MM.1S (cell line): ENCODE results near the gene DHRS11.

Source experiments
- EZH2phosphoT487 ChIP-seq: fragments of 300-600 bp; sonication (generic); IDR thresholded peaks from 2 replicates; pipeline ENCODE4 v1.6.1; 2018; ENCODE audit warnings: antibody characterized with exemption, low read length
- TF ChIP-seq, protein P1 (sequence below): fragments of 300-600 bp; sonication (generic); IDR thresholded peaks from 2 replicates; pipeline ENCODE4 v1.5.1; 2016; ENCODE audit warnings: antibody characterized with exemption, low read length, mixed read lengths

DNA sequence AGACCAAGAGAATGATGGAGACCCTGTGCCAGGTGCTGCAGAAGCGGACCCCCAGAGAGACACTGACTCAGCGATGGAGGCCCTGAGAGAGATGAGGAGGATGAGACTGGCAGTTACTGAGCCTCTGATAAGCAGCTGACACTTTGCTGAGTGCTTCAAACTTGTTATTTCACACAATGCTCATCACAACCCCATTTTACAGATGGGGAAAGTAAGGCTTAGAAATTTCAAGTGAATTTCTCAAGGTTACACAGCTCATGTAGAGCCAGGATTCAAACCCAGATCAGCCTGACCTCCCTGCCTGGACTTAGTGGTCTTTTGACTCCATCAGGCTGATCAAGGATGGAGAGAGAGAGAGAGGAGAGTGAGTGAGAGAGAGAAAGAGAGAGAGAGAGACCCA, 36.9 kb downstream of the DHRS11 start:
- TF ChIP-seq, protein P1, sequence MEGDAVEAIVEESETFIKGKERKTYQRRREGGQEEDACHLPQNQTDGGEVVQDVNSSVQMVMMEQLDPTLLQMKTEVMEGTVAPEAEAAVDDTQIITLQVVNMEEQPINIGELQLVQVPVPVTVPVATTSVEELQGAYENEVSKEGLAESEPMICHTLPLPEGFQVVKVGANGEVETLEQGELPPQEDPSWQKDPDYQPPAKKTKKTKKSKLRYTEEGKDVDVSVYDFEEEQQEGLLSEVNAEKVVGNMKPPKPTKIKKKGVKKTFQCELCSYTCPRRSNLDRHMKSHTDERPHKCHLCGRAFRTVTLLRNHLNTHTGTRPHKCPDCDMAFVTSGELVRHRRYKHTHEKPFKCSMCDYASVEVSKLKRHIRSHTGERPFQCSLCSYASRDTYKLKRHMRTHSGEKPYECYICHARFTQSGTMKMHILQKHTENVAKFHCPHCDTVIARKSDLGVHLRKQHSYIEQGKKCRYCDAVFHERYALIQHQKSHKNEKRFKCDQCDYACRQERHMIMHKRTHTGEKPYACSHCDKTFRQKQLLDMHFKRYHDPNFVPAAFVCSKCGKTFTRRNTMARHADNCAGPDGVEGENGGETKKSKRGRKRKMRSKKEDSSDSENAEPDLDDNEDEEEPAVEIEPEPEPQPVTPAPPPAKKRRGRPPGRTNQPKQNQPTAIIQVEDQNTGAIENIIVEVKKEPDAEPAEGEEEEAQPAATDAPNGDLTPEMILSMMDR = no peak
- no peak for TF ChIP-seq EZH2phosphoT487
